IPS-20b (cell line): ENCODE measurements around the gene TMEM198.

Experiments
- H3K27ac ChIP-seq: one replicate; pipeline ENCODE4 v1.5.1; 2013; ENCODE audit warnings: low read length
- H3K27me3 ChIP-seq: 2 replicates; pipeline ENCODE4 v1.6.1; 2013; ENCODE audit warnings: mild to moderate bottlenecking, low read length, inconsistent platforms; ENCODE audit not compliant: insufficient read depth
- H3K36me3 ChIP-seq: 2 replicates; pipeline ENCODE4 v1.6.1; 2013; ENCODE audit warnings: low read depth, mild to moderate bottlenecking, inconsistent platforms, low read length, moderate library complexity; ENCODE audit not compliant: insufficient read depth
- H3K4me1 ChIP-seq: 2 replicates; pipeline ENCODE4 v1.6.1; 2013; ENCODE audit warnings: mild to moderate bottlenecking, control low read depth, inconsistent platforms, low read length, moderate library complexity; ENCODE audit not compliant: insufficient read depth
- H3K4me3 ChIP-seq: 2 replicates; pipeline ENCODE4 v1.5.1; 2013; ENCODE audit warnings: mild to moderate bottlenecking, low read length, inconsistent platforms
- H3K9ac ChIP-seq: 2 replicates; pipeline ENCODE4 v1.6.1; 2013; ENCODE audit warnings: low read depth, mild to moderate bottlenecking, inconsistent platforms, low read length, moderate library complexity
- H3K9me3 ChIP-seq: 2 replicates; pipeline ENCODE4 v1.6.1; 2013; ENCODE audit warnings: mild to moderate bottlenecking, low read depth, low read length, inconsistent platforms; ENCODE audit not compliant: insufficient read depth

The TMEM198 gene

GRCh38 chr2:219541611-219542180 is 2.1 kb upstream of the TMEM198 start:
- H3K36me3 ChIP-seq = peaks cover 11% of the 10 kb centered on the region
- no peak overlapping the region for H3K27ac ChIP-seq
- peaks cover 21% of the 10 kb centered on the region; the same call in 1 of the 2 replicates for H3K4me1 ChIP-seq
- H3K27me3 ChIP-seq = peaks cover 33% of the 10 kb centered on the region
- H3K9me3 ChIP-seq = no peaks in the 10 kb centered on the region
- no peak overlapping the region for H3K9ac ChIP-seq
- H3K4me3 ChIP-seq = peak overlapping the region; percentile 83

- H3K27me3 ChIP-seq = peaks cover 33% of the 10 kb centered on the region
- peaks cover 14% of the 10 kb centered on the region for H3K36me3 ChIP-seq
- peak overlapping the region; percentile 71; the same call in 1 of the 2 replicates for H3K9ac ChIP-seq
- H3K4me1 ChIP-seq = peaks cover 13% of the 10 kb centered on the region; the same call in 1 of the 2 replicates
- no peaks in the 10 kb centered on the region for H3K9me3 ChIP-seq
- H3K4me3 ChIP-seq = peak overlapping the region; percentile 83
- no peak overlapping the region for H3K27ac ChIP-seq
These were observed 765 bp upstream of the TMEM198 start for GRCh38 chr2:219542931-219543595.

- Histone ChIP-seq H3K9me3 (no peaks in the 10 kb centered on the region), H3K4me1 (peaks cover 6% of the 10 kb centered on the region; the same call in 1 of the 2 replicates), H3K27me3 (peaks cover 33% of the 10 kb centered on the region), H3K27ac (no peak overlapping the region), H3K36me3 (peaks cover 21% of the 10 kb centered on the region), H3K4me3 (peak overlapping the region; percentile 83), H3K9ac (peak overlapping the region; percentile 56; the same call in 1 of the 2 replicates)
These were observed 739 bp downstream of the TMEM198 start for GRCh38 chr2:219544567-219544966.

GRCh38 chr2:219545295-219545942 is 1.6 kb downstream of the TMEM198 start:
- Histone ChIP-seq H3K36me3 (peaks cover 20% of the 10 kb centered on the region), H3K9me3 (no peaks in the 10 kb centered on the region), H3K4me3 (no peak overlapping the region), H3K27me3 (peaks cover 34% of the 10 kb centered on the region), H3K4me1 (peaks cover 6% of the 10 kb centered on the region; the same call in 1 of the 2 replicates), H3K9ac (no peak overlapping the region), H3K27ac (no peak overlapping the region)

- Histone ChIP-seq H3K9ac (no peak overlapping the region), H3K27ac (no peak overlapping the region), H3K4me3 (no peak overlapping the region)
These were observed 2.1 kb downstream of the TMEM198 start for GRCh38 chr2:219545943-219546352.

GRCh38 chr2:219547621-219548020 is 3.8 kb downstream of the TMEM198 start:
- no peak overlapping the region for H3K9ac ChIP-seq
- H3K27ac ChIP-seq = no peak overlapping the region
- H3K36me3 ChIP-seq = peaks cover 9% of the 10 kb centered on the region; the same call in 1 of the 2 replicates
- peaks cover under 1% of the 10 kb centered on the region; the same call in 1 of the 2 replicates for H3K4me1 ChIP-seq
- no peak overlapping the region for H3K4me3 ChIP-seq
- H3K9me3 ChIP-seq = no peaks in the 10 kb centered on the region
- H3K27me3 ChIP-seq = peaks cover 37% of the 10 kb centered on the region

More at GRCh38 chr2:219545943-219546352, 2.1 kb downstream of the TMEM198 start:
- Histone ChIP-seq H3K36me3 (peaks cover 14% of the 10 kb centered on the region), H3K27me3 (peaks cover 39% of the 10 kb centered on the region), H3K4me1 (peaks cover 6% of the 10 kb centered on the region; the same call in 1 of the 2 replicates), H3K9me3 (no peaks in the 10 kb centered on the region)

GRCh38 chr2:219548990-219549389 is 5.2 kb downstream of the TMEM198 start:
- H3K9ac ChIP-seq = no peak overlapping the region
- H3K27me3 ChIP-seq = peaks cover 48% of the 10 kb centered on the region

GRCh38 chr2:219549619-219550018 is 5.8 kb downstream of the TMEM198 start:
- H3K9me3 ChIP-seq = no peaks in the 10 kb centered on the region
- no peak overlapping the region for H3K27ac ChIP-seq
- H3K9ac ChIP-seq = no peak overlapping the region
- 0 out of 2 replicates have a peak, but pooled peaks cover 3% of the 10 kb centered on the region for H3K4me1 ChIP-seq
- H3K4me3 ChIP-seq = no peak overlapping the region
- peaks cover 49% of the 10 kb centered on the region for H3K27me3 ChIP-seq
- peaks cover 9% of the 10 kb centered on the region; the same call in 1 of the 2 replicates for H3K36me3 ChIP-seq

More at GRCh38 chr2:219548990-219549389, 5.2 kb downstream of the TMEM198 start:
- Histone ChIP-seq H3K4me3 (no peak overlapping the region), H3K4me1 (0 out of 2 replicates have a peak, but pooled peaks cover 3% of the 10 kb centered on the region), H3K36me3 (peaks cover 9% of the 10 kb centered on the region; the same call in 1 of the 2 replicates), H3K27ac (no peak overlapping the region), H3K9me3 (no peaks in the 10 kb centered on the region)

GRCh38 chr2:219551441-219552381 is 7.9 kb downstream of the TMEM198 start:
- Histone ChIP-seq H3K27ac (no peak overlapping the region), H3K9ac (peak overlapping the region; percentile 76; the same call in 1 of the 2 replicates), H3K9me3 (no peaks in the 10 kb centered on the region), H3K27me3 (peaks cover 35% of the 10 kb centered on the region), H3K4me3 (peak overlapping the region; percentile 93), H3K4me1 (0 out of 2 replicates have a peak, but pooled peaks cover 3% of the 10 kb centered on the region), H3K36me3 (peaks cover 9% of the 10 kb centered on the region; the same call in 1 of the 2 replicates)

GRCh38 chr2:219552382-219553167 is 8.7 kb downstream of the TMEM198 start:
- Histone ChIP-seq H3K9me3 (no peaks in the 10 kb centered on the region), H3K4me1 (0 out of 2 replicates have a peak, but pooled peaks cover 3% of the 10 kb centered on the region), H3K27ac (no peak overlapping the region), H3K36me3 (peaks cover 9% of the 10 kb centered on the region; the same call in 1 of the 2 replicates), H3K9ac (peak overlapping the region; percentile 76; the same call in 1 of the 2 replicates), H3K27me3 (peaks cover 35% of the 10 kb centered on the region), H3K4me3 (peak overlapping the region; percentile 93)
